ENCODE measurements around the gene DNMT1.

DNA sequence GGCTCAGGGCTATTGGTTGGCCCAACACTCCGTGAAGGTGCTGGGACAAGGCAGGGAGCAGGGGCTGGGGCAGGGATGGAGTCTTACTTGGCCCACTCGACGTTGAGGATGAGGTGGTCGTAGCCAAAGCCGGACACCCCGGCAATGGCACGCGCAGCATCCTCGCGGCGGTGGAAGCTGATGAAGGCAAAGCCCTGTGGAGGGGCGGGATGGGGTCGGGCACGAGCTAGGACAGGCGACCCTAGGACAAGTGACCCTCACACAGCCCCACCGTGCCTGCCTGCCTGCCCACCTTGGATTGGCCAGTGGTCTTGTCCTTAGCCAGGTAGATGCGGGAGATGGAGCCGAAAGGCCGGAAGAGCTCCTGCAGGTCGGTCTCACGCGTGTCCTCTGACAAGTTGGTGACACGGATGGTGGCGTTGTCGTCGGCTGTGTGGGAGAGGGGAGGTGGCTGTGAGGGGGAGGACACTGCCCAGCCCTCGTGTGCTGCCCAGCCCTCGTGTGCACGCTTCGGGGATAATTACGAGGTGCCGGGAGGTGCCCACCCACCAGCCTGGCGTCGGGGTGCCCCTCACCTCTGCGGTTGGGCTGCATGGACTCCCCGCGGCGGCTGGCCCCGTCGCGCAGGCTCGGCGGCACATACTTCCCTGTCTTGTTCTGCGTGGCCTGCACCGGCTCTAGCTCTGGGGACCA lies 79.2 kb downstream of the DNMT1 start:
- TF ChIP-seq, protein P1, sequence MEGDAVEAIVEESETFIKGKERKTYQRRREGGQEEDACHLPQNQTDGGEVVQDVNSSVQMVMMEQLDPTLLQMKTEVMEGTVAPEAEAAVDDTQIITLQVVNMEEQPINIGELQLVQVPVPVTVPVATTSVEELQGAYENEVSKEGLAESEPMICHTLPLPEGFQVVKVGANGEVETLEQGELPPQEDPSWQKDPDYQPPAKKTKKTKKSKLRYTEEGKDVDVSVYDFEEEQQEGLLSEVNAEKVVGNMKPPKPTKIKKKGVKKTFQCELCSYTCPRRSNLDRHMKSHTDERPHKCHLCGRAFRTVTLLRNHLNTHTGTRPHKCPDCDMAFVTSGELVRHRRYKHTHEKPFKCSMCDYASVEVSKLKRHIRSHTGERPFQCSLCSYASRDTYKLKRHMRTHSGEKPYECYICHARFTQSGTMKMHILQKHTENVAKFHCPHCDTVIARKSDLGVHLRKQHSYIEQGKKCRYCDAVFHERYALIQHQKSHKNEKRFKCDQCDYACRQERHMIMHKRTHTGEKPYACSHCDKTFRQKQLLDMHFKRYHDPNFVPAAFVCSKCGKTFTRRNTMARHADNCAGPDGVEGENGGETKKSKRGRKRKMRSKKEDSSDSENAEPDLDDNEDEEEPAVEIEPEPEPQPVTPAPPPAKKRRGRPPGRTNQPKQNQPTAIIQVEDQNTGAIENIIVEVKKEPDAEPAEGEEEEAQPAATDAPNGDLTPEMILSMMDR (IDR thresholded peaks at IDR 0.05) = no peak
- no peak for TF ChIP-seq POLR2A (IDR thresholded peaks at IDR 0.05)
- TF ChIP-seq POLR2AphosphoS5 (IDR thresholded peaks at IDR 0.05) = no peak

Data from breast epithelium (tissue), 3 donors.